H1 (cell line): ENCODE measurements around the gene PLA1A.

Source experiments
- CTCF ChIP-seq, 3 experiments: IDR thresholded peaks; 1 replicate in 2 of 3; 2 replicates in 1 of 3; pipeline versions ENCODE4 v1.5.1 to v1.6.1; 2011; ENCODE audit warnings: low read length in 3 of 3, mild to moderate bottlenecking in 3 of 3, inconsistent platforms in 2 of 3, low read depth in 1 of 3, moderate library complexity in 1 of 3; ENCODE audit not compliant: insufficient read depth in 1 of 3; ENCODE audit errors: control extremely low read depth in 1 of 3
- GABPA ChIP-seq: IDR thresholded peaks from 2 replicates; pipeline ENCODE4 v1.6.1; 2011; ENCODE audit warnings: mild to moderate bottlenecking, low read length, moderate library complexity, borderline replicate concordance; ENCODE audit not compliant: insufficient read depth
- POLR2A ChIP-seq, 2 experiments: IDR thresholded peaks; 1 replicate in 1 of 2; 2 replicates in 1 of 2; pipeline ENCODE4 v1.6.1; 2011; ENCODE audit warnings: low read depth in 2 of 2, low read length in 2 of 2, mild to moderate bottlenecking in 2 of 2; ENCODE audit errors: control extremely low read depth in 1 of 2
- POLR2AphosphoS5 ChIP-seq: IDR thresholded peaks from 2 replicates; pipeline ENCODE4 v1.6.1; 2011; ENCODE audit warnings: low read depth, low read length

DNA sequence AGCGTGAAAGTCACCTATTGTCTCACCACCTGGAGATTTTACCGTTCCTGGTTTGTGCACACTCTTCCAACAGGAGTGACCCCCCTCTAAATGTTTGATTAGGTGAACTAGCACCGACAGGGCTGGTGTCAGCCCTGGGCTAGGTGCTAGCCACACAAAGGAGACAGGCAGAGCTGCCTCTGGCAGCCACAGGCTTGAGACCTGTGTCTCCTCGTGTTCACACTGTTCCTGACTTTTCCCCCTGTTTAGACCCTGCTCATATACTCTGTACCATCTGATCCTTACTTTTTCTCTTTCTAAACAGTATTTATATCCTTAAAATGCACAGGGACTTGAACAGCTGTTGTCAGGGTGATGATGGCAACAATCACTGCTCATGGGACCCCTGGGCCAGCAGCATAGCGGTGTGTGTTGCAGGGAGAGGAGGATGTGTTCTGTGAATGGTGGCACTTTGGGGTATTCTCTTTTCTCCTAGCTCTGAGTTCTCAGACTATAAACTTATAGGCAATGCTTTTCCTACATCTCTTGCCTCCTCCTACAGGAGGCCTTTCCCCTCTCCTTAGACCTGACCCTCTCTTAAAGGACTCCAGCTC, 43.8 kb upstream of the PLA1A start:
- TF ChIP-seq CTCF (IDR thresholded peaks at IDR 0.05; ENCODE audit: control extremely low read depth in 1 of 3, insufficient read depth in 1 of 3, low read depth in 1 of 3, low read length in 3 of 3) (no peak), POLR2AphosphoS5 (no peak), POLR2A (IDR thresholded peaks at IDR 0.05; ENCODE audit: control extremely low read depth in 1 of 2, low read depth in 2 of 2, low read length in 2 of 2) (no peak), GABPA (no peak)
